ENCODE results near the gene F7. TPM values are rescaled to one million over a fixed set of nuclear protein-coding genes. Genes with fewer than 3 reads are reported as not detected.

Gene F7
- total RNA-seq, 3 donors from 2014 or later: 0.15 to 0.48 (median 0.33) TPM

DNA sequence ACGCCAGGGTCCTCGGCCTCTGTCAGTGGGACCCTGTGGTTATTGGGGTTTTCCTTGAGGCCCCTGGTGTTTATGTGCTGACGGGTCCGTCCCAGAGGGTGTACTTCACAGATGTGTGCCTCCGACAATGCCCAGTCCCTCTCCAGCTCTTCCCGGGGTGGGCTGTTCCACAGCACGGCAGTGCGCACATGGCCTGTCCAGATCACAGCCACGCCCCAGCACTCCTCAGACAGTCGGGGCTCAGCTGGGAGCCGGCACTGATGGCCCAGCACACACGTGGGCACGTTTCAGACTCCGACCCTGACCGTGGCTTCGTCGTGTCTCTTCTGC is 16.9 kb upstream of the F7 start:
- intact Hi-C loops (cut with DNase I; ENCODE audit: low total_unique reads): no loop called here
- Histone ChIP-seq H3K27me3 (no peaks in the 10 kb centered on the region), H3K27ac (no peak overlapping the region), H3K4me1 (no peaks in the 10 kb centered on the region), H3K4me3 (no peak overlapping the region), H3K9me3 (no peaks in the 10 kb centered on the region), H3K36me3 (peaks cover 6% of the 10 kb centered on the region)
- TF ChIP-seq, protein P1, sequence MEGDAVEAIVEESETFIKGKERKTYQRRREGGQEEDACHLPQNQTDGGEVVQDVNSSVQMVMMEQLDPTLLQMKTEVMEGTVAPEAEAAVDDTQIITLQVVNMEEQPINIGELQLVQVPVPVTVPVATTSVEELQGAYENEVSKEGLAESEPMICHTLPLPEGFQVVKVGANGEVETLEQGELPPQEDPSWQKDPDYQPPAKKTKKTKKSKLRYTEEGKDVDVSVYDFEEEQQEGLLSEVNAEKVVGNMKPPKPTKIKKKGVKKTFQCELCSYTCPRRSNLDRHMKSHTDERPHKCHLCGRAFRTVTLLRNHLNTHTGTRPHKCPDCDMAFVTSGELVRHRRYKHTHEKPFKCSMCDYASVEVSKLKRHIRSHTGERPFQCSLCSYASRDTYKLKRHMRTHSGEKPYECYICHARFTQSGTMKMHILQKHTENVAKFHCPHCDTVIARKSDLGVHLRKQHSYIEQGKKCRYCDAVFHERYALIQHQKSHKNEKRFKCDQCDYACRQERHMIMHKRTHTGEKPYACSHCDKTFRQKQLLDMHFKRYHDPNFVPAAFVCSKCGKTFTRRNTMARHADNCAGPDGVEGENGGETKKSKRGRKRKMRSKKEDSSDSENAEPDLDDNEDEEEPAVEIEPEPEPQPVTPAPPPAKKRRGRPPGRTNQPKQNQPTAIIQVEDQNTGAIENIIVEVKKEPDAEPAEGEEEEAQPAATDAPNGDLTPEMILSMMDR (IDR thresholded peaks at IDR 0.05): no peak
- TF ChIP-seq POLR2AphosphoS5 (IDR thresholded peaks at IDR 0.05) (no peak), POLR2A (IDR thresholded peaks at IDR 0.05) (no peak)
- DNase-seq (ENCODE audit: low spot score in 2 of 2): no peak

DNA sequence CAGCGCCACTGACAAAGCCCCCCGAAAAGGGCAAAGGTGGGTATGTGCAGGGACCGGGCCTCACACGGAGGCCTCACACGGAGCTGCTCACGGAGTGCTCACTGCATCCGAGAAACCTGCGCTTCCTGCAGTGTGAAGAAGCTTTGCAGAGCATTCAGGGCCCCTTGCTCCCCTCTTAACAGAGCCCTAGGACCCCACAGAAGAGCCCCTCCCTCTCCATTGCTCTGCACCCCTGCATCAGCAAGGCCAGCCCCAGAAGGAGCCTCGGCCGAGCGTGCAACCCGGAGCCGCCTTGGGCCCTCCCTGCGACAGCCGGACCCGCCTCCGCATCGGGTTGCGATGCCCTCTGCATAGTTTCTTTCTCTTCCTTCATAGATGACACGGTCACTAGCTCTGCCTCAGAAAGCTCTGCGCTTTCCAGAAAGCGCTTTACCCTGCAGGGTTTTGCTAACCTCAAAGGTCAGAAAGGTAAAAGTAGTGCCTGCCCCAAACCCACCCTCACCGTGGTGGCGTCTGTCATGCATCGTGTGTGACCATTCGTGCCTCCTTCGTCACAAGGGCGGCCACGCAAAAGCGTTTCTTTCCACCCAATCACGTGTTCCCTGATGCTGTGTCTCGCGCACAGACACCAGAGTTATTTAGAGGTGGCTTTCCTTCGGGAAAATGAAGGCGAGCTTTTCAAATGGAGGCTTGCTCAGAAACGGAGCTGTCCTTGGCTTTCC is 15.7 kb upstream of the F7 start:
- H3K36me3 ChIP-seq: peaks cover 6% of the 10 kb centered on the region
- H3K27me3 ChIP-seq: no peaks in the 10 kb centered on the region
- no peak for DNase-seq (ENCODE audit: low spot score in 2 of 2)
- no peak overlapping the region for H3K4me3 ChIP-seq
- no peaks in the 10 kb centered on the region for H3K4me1 ChIP-seq
- no peak overlapping the region for H3K27ac ChIP-seq
- no peaks in the 10 kb centered on the region for H3K9me3 ChIP-seq
- intact Hi-C loops (cut with DNase I; ENCODE audit: low total_unique reads): loop anchor here (1.0 kb wide), 1 partner anchor 28 kb away; no protein-coding TSS in a partner anchor
- TF ChIP-seq POLR2AphosphoS5 (IDR thresholded peaks at IDR 0.05) (no peak), POLR2A (IDR thresholded peaks at IDR 0.05) (no peak)
- TF ChIP-seq, protein P1 (IDR thresholded peaks at IDR 0.05): no peak

DNA sequence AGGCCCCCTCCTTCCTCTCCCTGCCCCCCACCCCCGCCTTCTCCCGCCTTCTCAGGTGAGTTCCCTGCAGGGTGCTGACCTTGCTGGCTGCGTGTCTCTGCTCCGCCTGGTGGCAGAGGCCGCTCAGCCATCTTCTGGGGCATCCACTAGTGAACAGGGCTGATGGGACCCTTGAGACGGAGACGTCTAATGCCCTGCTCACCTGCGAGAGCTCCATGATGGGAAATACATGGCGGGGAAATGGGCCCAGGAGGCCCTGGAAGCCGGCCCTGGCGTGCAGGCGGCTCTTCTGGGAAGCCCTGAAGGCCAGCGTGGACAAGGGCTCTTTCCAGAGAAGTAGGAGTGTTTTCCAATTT is 15.2 kb upstream of the F7 start:
- DNase-seq (ENCODE audit: low spot score in 2 of 2): no peak
- Histone ChIP-seq H3K36me3 (peaks cover 6% of the 10 kb centered on the region), H3K9me3 (no peaks in the 10 kb centered on the region), H3K27me3 (no peaks in the 10 kb centered on the region), H3K4me1 (no peaks in the 10 kb centered on the region), H3K27ac (no peak overlapping the region), H3K4me3 (no peak overlapping the region)
- intact Hi-C loops (cut with DNase I; ENCODE audit: low total_unique reads): loop anchor here (1.0 kb wide), 1 partner anchor 28 kb away; no protein-coding TSS in a partner anchor
- TF ChIP-seq POLR2AphosphoS5 (IDR thresholded peaks at IDR 0.05) (no peak), POLR2A (IDR thresholded peaks at IDR 0.05) (no peak)
- TF ChIP-seq, protein P1 (IDR thresholded peaks at IDR 0.05): no peak

DNA sequence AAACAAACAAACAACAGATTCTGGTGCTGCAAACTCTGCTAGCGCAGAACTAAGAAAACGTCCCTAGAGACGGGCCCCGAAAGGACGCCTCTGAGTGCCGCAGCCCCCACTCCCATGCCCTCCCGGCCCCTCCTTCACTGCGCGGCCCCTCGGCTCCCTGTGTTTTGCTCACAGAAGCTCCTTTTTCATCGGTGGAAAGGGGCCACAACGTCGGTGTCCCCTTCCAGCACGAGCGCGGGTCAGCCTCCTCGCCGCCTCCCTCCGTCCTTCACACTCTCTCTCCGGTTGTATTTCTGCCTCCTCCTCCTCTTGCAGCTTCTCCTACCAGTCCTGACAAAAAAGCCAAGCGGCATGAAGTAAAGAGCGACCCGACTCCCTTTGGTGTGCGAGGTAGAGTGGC is 14.8 kb upstream of the F7 start:
- H3K4me1 ChIP-seq: no peaks in the 10 kb centered on the region
- intact Hi-C loops (cut with DNase I; ENCODE audit: low total_unique reads): loop anchor here (1.0 kb wide), 1 partner anchor 29 kb away; no protein-coding TSS in a partner anchor
- H3K36me3 ChIP-seq: peaks cover 6% of the 10 kb centered on the region
- no peak overlapping the region for H3K27ac ChIP-seq
- H3K4me3 ChIP-seq: no peak overlapping the region
- H3K9me3 ChIP-seq: no peaks in the 10 kb centered on the region
- TF ChIP-seq, protein P1 (IDR thresholded peaks at IDR 0.05): no peak
- TF ChIP-seq POLR2A (IDR thresholded peaks at IDR 0.05) (no peak), POLR2AphosphoS5 (IDR thresholded peaks at IDR 0.05) (no peak)
- no peak for DNase-seq (ENCODE audit: low spot score in 2 of 2)
- no peaks in the 10 kb centered on the region for H3K27me3 ChIP-seq

DNA sequence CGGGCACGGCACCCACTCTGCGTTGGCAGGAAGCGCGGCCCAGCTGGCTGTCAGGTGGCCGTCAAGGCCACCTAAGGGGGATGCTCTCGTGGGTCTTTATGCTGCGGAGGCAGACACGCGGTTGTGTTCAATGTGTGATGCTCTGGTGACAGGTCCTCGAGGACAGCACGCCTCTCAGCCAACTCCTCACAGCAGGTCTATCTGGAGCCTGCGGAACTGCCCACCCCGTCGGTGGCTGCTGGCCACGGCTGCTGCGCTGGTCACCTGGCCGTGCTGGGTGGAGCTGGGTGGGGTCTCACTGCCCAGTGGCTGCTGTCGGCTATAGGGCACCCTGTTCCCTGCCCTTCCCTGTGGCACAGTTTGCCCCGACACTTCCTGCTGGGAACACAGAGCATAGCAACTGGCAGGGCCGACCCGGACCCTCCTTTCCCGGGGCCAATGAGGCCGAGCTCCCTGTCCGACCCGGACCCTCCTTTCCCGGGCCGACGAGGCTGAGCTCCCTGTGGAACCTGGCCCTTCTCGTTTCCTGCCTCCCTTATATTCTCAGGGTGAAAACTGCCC is 14.3 kb upstream of the F7 start:
- Histone ChIP-seq H3K27me3 (no peaks in the 10 kb centered on the region), H3K36me3 (peaks cover 6% of the 10 kb centered on the region), H3K4me1 (no peaks in the 10 kb centered on the region), H3K9me3 (no peaks in the 10 kb centered on the region), H3K4me3 (no peak overlapping the region), H3K27ac (no peak overlapping the region)
- intact Hi-C loops (cut with DNase I; ENCODE audit: low total_unique reads): no loop called here
- DNase-seq (ENCODE audit: low spot score in 2 of 2): no peak
- TF ChIP-seq POLR2AphosphoS5 (IDR thresholded peaks at IDR 0.05) (no peak), POLR2A (IDR thresholded peaks at IDR 0.05) (no peak)
- TF ChIP-seq, protein P1 (IDR thresholded peaks at IDR 0.05): no peak
